ENCODE data around the gene BANP.
"Not testable (repeated sequence)": the region's sequence is repeated elsewhere in the genome, so short reads cannot be mapped to it uniquely, and the experiment has no call there.

DNA sequence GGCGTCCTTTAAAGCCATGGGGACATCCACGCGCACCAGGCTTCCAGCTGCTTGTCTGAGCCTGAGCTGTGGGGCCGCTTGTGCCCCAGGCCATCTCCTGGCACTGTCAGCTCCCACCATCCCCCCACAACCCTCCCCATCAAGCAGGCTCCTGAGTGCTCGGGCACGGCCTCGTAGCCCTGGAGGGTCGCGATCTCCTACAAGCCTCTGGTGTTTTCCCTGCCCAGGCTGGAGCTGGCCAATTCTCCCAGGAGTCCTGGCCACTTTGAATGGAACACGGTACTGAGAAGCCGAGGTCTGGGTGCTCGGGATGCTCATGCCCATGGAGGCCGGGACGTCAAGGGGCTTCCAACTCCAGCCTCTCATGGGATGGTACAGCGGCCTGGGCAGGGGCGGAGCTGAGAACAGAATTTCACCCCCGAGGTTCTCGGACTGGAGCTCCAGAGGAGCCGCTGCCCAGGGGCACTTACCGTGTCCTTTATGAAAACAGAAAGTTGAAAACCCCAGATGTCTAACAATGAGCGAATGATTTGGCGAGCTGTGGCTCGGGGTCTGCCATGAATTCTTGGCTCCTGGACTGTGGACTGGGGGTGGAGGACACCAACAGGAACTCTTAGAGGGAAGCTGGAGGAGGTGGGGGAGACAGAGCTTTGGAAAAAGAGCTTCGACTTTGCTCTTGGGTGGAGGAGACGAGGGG is 142.5 kb downstream of the BANP start:
- TF ChIP-seq, protein P1, sequence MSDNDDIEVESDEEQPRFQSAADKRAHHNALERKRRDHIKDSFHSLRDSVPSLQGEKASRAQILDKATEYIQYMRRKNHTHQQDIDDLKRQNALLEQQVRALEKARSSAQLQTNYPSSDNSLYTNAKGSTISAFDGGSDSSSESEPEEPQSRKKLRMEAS (IDR thresholded peaks at IDR 0.05), result not testable (repeated sequence)
- TF ChIP-seq EP300 (IDR thresholded peaks at IDR 0.05; ENCODE audit: borderline replicate concordance in 1 of 2, low read depth in 2 of 2, low read length in 2 of 2); TAF1 (IDR thresholded peaks at IDR 0.05; ENCODE audit: low read depth, low read length); POLR2A (IDR thresholded peaks at IDR 0.05; ENCODE audit: control extremely low read depth in 1 of 2, low read depth in 2 of 2, low read length in 2 of 2); EZH2 (IDR thresholded peaks at IDR 0.05; ENCODE audit: low read depth, low read length, severe bottlenecking); SP1 (IDR thresholded peaks at IDR 0.05; ENCODE audit: low read depth, low read length): not testable (repeated sequence)
- TF ChIP-seq, protein P2, sequence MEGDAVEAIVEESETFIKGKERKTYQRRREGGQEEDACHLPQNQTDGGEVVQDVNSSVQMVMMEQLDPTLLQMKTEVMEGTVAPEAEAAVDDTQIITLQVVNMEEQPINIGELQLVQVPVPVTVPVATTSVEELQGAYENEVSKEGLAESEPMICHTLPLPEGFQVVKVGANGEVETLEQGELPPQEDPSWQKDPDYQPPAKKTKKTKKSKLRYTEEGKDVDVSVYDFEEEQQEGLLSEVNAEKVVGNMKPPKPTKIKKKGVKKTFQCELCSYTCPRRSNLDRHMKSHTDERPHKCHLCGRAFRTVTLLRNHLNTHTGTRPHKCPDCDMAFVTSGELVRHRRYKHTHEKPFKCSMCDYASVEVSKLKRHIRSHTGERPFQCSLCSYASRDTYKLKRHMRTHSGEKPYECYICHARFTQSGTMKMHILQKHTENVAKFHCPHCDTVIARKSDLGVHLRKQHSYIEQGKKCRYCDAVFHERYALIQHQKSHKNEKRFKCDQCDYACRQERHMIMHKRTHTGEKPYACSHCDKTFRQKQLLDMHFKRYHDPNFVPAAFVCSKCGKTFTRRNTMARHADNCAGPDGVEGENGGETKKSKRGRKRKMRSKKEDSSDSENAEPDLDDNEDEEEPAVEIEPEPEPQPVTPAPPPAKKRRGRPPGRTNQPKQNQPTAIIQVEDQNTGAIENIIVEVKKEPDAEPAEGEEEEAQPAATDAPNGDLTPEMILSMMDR (IDR thresholded peaks at IDR 0.05; ENCODE audit: control extremely low read depth in 1 of 3, insufficient read depth in 1 of 3, low read depth in 1 of 3, low read length in 3 of 3), result not testable (repeated sequence)
